Parathyroid adenoma (tissue), 2 donors: ENCODE results near the gene SMC6.

Experiments
- H2AFZ ChIP-seq: fragments of 300-600 bp; sonication (generic); one replicate; pipeline ENCODE4 v1.7.0; 2017; ENCODE audit warnings: antibody characterized with exemption, mild to moderate bottlenecking
- H3K27ac ChIP-seq: fragments of 300-600 bp; sonication (generic); one replicate; pipeline ENCODE4 v1.7.0; 2017
- H3K27me3 ChIP-seq: fragments of 300-600 bp; sonication (generic); one replicate; pipeline ENCODE4 v1.7.0; 2017; ENCODE audit warnings: low read length; ENCODE audit not compliant: control insufficient read depth, insufficient read depth
- H3K36me3 ChIP-seq: fragments of 300-600 bp; sonication (generic); one replicate; pipeline ENCODE4 v1.7.0; 2017; ENCODE audit warnings: low read length; ENCODE audit not compliant: control insufficient read depth, insufficient read depth
- H3K4me1 ChIP-seq: fragments of 300-600 bp; sonication (generic); one replicate; pipeline ENCODE4 v1.7.0; 2017; ENCODE audit warnings: control low read depth
- H3K4me2 ChIP-seq: fragments of 300-600 bp; sonication (generic); one replicate; pipeline ENCODE4 v1.7.0; 2017; ENCODE audit warnings: low read length
- H3K4me3 ChIP-seq: fragments of 300-600 bp; sonication (generic); one replicate; pipeline ENCODE4 v1.7.0; 2017; ENCODE audit warnings: low read depth, low read length
- H3K79me2 ChIP-seq: fragments of 300-600 bp; sonication (generic); one replicate; pipeline ENCODE4 v1.7.0; 2017; ENCODE audit warnings: control low read depth
- H3K9ac ChIP-seq: fragments of 300-600 bp; sonication (generic); one replicate; pipeline ENCODE4 v1.7.0; 2017; ENCODE audit warnings: mild to moderate bottlenecking
- H3K9me3 ChIP-seq: fragments of 300-600 bp; sonication (generic); one replicate; pipeline ENCODE4 v1.7.0; 2017; ENCODE audit warnings: low read length; ENCODE audit not compliant: control insufficient read depth
- TF ChIP-seq, protein P1 (sequence below): fragments of 300-600 bp; sonication (generic); IDR thresholded peaks from one replicate; pipeline ENCODE4 v1.7.0; 2017; ENCODE audit warnings: antibody characterized with exemption, mild to moderate bottlenecking
- donor health status: primary hyperparathyroidism.

The SMC6 gene

DNA sequence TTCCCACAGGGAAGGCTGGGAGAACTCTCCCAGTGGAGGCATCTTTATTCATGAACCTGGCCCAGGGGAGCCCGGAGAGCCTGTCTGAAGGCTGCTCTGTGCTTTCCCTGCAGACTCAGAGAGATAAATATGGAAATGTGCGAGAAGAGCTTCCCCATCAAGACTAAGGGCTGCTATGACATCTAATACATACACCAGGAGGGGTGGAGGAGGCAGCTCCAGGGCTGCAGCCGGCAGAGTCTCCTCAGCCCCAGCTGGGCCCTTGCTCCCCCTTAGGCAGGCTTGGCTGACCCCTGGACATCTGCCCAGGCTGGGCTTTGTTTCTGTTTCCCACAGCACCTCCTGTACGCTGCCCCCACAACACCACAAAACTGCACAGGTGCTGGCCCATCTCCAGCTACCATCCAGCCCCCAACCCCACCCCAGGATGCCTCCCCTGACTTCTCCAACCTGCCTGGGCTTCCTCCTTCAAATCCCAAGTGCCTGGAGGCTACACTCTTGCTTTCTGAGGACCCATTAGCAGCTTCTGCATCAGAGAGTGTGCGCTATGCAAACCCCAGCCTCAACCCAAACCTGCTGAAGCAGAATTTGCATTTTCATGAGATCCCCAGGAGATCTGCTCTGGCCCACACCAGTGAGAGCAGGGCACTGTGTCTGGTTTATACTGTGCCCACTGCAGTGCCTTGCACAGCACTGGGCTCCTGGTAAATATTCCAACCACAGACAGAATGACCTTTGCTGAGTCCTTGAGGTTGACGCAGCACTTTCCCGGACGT is 116.3 kb downstream of the SMC6 start:
- H3K27me3 ChIP-seq: no peaks in the 10 kb centered on the region
- no peaks in the 10 kb centered on the region for H3K36me3 ChIP-seq
- no peaks in the 10 kb centered on the region for H3K79me2 ChIP-seq
- no peak overlapping the region for H3K27ac ChIP-seq
- no peak overlapping the region for H3K9ac ChIP-seq
- H2AFZ ChIP-seq: no peak overlapping the region
- no peak overlapping the region for H3K4me3 ChIP-seq
- no peak overlapping the region for H3K4me2 ChIP-seq
- no peaks in the 10 kb centered on the region for H3K9me3 ChIP-seq
- no peaks in the 10 kb centered on the region for H3K4me1 ChIP-seq
- TF ChIP-seq, protein P1, sequence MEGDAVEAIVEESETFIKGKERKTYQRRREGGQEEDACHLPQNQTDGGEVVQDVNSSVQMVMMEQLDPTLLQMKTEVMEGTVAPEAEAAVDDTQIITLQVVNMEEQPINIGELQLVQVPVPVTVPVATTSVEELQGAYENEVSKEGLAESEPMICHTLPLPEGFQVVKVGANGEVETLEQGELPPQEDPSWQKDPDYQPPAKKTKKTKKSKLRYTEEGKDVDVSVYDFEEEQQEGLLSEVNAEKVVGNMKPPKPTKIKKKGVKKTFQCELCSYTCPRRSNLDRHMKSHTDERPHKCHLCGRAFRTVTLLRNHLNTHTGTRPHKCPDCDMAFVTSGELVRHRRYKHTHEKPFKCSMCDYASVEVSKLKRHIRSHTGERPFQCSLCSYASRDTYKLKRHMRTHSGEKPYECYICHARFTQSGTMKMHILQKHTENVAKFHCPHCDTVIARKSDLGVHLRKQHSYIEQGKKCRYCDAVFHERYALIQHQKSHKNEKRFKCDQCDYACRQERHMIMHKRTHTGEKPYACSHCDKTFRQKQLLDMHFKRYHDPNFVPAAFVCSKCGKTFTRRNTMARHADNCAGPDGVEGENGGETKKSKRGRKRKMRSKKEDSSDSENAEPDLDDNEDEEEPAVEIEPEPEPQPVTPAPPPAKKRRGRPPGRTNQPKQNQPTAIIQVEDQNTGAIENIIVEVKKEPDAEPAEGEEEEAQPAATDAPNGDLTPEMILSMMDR: no peak

DNA sequence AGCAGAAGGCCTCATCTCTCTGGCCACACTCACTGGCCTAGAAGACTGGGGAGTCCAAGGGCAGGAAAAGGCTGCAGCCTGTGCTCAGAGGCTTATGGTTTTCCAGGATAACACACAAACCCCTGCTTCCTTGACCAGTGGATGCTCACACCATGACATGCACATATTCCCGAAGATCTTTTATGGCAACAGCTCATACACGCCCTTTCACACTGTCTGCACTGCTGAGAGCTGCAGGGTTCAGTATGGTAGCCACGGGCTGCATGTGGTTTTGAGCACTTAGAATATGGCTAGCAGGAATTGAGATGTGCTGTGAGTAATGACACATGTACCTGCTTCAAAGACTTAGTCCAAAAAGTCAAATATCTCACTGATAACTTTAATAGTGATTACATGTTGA is 117.4 kb downstream of the SMC6 start:
- Histone ChIP-seq H3K9me3 (no peaks in the 10 kb centered on the region), H3K4me2 (no peak overlapping the region), H3K4me3 (no peak overlapping the region), H2AFZ (no peak overlapping the region), H3K36me3 (no peaks in the 10 kb centered on the region), H3K79me2 (no peaks in the 10 kb centered on the region), H3K27ac (no peak overlapping the region), H3K4me1 (no peaks in the 10 kb centered on the region), H3K27me3 (no peaks in the 10 kb centered on the region), H3K9ac (no peak overlapping the region)
- TF ChIP-seq, protein P1: no peak

DNA sequence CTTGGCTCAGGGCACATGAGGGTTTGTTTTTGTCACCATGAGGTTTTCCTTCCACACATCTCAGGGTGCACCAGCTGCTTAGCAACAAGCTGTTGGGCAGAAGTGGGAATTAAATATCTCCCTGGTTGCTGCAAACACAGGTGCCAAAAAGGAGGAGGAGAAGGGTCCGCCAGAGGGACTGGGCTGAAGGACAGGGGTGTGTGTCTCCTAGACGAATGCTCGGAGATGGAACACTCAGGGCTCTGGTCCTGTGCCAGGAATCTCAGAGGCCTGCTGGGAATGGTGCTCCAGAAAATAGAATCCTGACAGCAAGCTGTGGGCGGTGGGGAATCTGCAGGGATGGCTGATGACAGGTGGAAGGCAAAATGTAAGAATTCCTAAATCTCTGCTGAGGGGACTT is 118.6 kb downstream of the SMC6 start:
- Histone ChIP-seq H3K4me1 (no peaks in the 10 kb centered on the region), H3K27ac (no peak overlapping the region), H3K27me3 (no peaks in the 10 kb centered on the region), H2AFZ (no peak overlapping the region), H3K36me3 (no peaks in the 10 kb centered on the region), H3K4me2 (no peak overlapping the region), H3K4me3 (no peak overlapping the region), H3K79me2 (no peaks in the 10 kb centered on the region), H3K9me3 (no peaks in the 10 kb centered on the region), H3K9ac (no peak overlapping the region)
- TF ChIP-seq, protein P1: no peak

DNA sequence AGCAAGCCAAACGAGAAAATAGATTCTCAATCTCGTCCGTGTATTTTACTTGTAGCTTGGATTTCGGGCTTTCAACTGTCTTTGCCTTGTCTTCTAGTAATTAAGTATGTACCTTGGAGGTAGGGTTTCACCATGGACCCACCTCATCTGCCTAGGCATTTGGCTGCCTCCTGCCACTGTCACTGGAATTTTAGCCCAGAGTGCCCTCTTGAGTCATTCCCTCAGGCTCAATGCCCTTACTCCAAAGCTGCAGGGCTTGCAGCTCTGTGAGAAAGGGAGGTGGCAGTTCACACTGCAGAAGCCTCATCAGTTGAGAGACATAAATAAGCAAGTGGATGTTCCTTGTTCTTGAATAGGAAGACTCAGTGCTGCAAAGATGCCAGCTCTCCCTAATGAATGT is 123.5 kb downstream of the SMC6 start:
- Histone ChIP-seq H3K4me3 (no peak overlapping the region), H3K9me3 (no peaks in the 10 kb centered on the region), H3K36me3 (no peaks in the 10 kb centered on the region), H3K4me2 (no peak overlapping the region), H3K9ac (no peak overlapping the region), H3K79me2 (no peaks in the 10 kb centered on the region), H3K27me3 (no peaks in the 10 kb centered on the region), H3K27ac (no peak overlapping the region), H2AFZ (no peak overlapping the region), H3K4me1 (no peaks in the 10 kb centered on the region)
- TF ChIP-seq, protein P1: no peak
